HG02610 (cell line): Measurements from ENCODE around the gene ATP5MC3.
A peak's percentile ranks its signal among the peaks of the same experiment; 100 is the strongest.
"Not testable (repeated sequence)": the region's sequence is repeated elsewhere in the genome, so short reads cannot be mapped to it uniquely, and the experiment has no call there.

Source experiments
- ATAC-seq: cut with Tn5 transposase; IDR thresholded peaks from one replicate; pipeline ENCODE4 v1.9.1; 2021; ENCODE audit warnings: mild to moderate bottlenecking, moderate library complexity; ENCODE audit not compliant: unreplicated experiment

The ATP5MC3 gene

GRCh38 chr2:175181104-175181876, at the start of gene ATP5MC3:
TSS of gene ATP5MC3 (minus strand) at chr2:175181710. CDS start at chr2:175181393, 317 bp downstream.
- peak; percentile 87 for ATAC-seq

- ATAC-seq: not testable (repeated sequence)
Measured at GRCh38 chr2:175228601-175229000, 47.1 kb upstream of the ATP5MC3 start.

GRCh38 chr2:175228179-175228578, 46.7 kb upstream of the ATP5MC3 start:
- ATAC-seq: no peak

GRCh38 chr2:175227393-175227792, 45.9 kb upstream of the ATP5MC3 start:
- ATAC-seq: no peak

GRCh38 chr2:175220075-175220474, 38.6 kb upstream of the ATP5MC3 start:
- no peak for ATAC-seq

GRCh38 chr2:175218551-175218950, 37.0 kb upstream of the ATP5MC3 start:
- no peak for ATAC-seq

GRCh38 chr2:175207741-175208438, 26.4 kb upstream of the ATP5MC3 start:
- no peak for ATAC-seq

- no peak for ATAC-seq
Measured at GRCh38 chr2:175206866-175207265, 25.4 kb upstream of the ATP5MC3 start.

GRCh38 chr2:175205523-175205922, 24.0 kb upstream of the ATP5MC3 start:
- ATAC-seq: no peak

- no peak for ATAC-seq
Measured at GRCh38 chr2:175203621-175204496, 22.3 kb upstream of the ATP5MC3 start.

- ATAC-seq: no peak
Measured at GRCh38 chr2:175195012-175195411, 13.5 kb upstream of the ATP5MC3 start.

GRCh38 chr2:175188761-175189160, 7.3 kb upstream of the ATP5MC3 start:
- no peak for ATAC-seq

- ATAC-seq: peak; percentile 62
Measured at GRCh38 chr2:175187378-175187777, 5.9 kb upstream of the ATP5MC3 start.

- no peak for ATAC-seq
Measured at GRCh38 chr2:175183674-175184073, 2.2 kb upstream of the ATP5MC3 start.

GRCh38 chr2:175181877-175182308, 383 bp upstream of the ATP5MC3 start:
- no peak for ATAC-seq

- ATAC-seq: peak; percentile 69
Measured at GRCh38 chr2:175180701-175181103, 808 bp downstream of the ATP5MC3 start.

GRCh38 chr2:175176624-175177023, 4.9 kb downstream of the ATP5MC3 start:
- ATAC-seq: no peak

GRCh38 chr2:175175896-175176295, 5.6 kb downstream of the ATP5MC3 start:
- no peak for ATAC-seq

- no peak for ATAC-seq
Measured at GRCh38 chr2:175175320-175175719, 6.2 kb downstream of the ATP5MC3 start.

GRCh38 chr2:175170659-175171304, 10.7 kb downstream of the ATP5MC3 start:
- ATAC-seq: no peak

GRCh38 chr2:175169191-175169590, 12.3 kb downstream of the ATP5MC3 start:
- ATAC-seq: no peak
